ENCODE results near the gene COX8C.
"Not testable (repeated sequence)": the region's sequence is repeated elsewhere in the genome, so short reads cannot be mapped to it uniquely, and the experiment has no call there.

The COX8C gene

GRCh38 chr14:93375673-93376156 is 28.7 kb downstream of the COX8C start:
- no peak for DNase-seq

- no peak for DNase-seq
Measured at GRCh38 chr14:93379831-93380230, 32.8 kb downstream of the COX8C start.

GRCh38 chr14:93381644-93382043 is 34.7 kb downstream of the COX8C start:
- DNase-seq, result no peak

- DNase-seq, result not testable (repeated sequence)
Measured at GRCh38 chr14:93384256-93384655, 37.3 kb downstream of the COX8C start.

GRCh38 chr14:93395231-93395630 is 48.2 kb downstream of the COX8C start:
- DNase-seq, result peak; percentile 49

GRCh38 chr14:93396456-93396855 is 49.5 kb downstream of the COX8C start:
- no peak for DNase-seq

Measured in GF-D8 (cell line).